Right cardiac atrium (tissue), 5 donors: ENCODE results near the gene ATMIN. TPM values are rescaled to one million over a fixed set of nuclear protein-coding genes. Genes with fewer than 3 reads are reported as not detected.

ENCODE experiments used
- ATAC-seq, 2 donors: fragments of 200-7000 bp; cut with Tn5 transposase; one replicate each; pipeline versions ENCODE4 v1.8.0 to v1.9.1; 2020; ENCODE audit warnings: moderate library complexity in 2 of 2, mild to moderate bottlenecking in 1 of 2
- DNase-seq, 3 donors: peaks; one replicate each; pipeline ENCODE4 v3.0.0-alpha.2; 2020
- H3K27ac ChIP-seq: one replicate; pipeline ENCODE4 v1.5.1; 2013; ENCODE audit warnings: mild to moderate bottlenecking, low read length, control low read depth, moderate library complexity
- H3K27me3 ChIP-seq: one replicate; pipeline ENCODE4 v1.6.1; 2013; ENCODE audit not compliant: control insufficient read depth, insufficient read depth
- H3K4me1 ChIP-seq: one replicate; pipeline ENCODE4 v1.6.1; 2013; ENCODE audit warnings: low read length; ENCODE audit not compliant: control insufficient read depth, insufficient read depth
- H3K4me3 ChIP-seq: one replicate; pipeline ENCODE4 v1.5.1; 2013; ENCODE audit warnings: low read length, control low read depth
- H3K9me3 ChIP-seq: one replicate; pipeline ENCODE4 v1.6.1; 2013; ENCODE audit warnings: low read length; ENCODE audit not compliant: control insufficient read depth
- WGBS: extraction: QIAGEN DNeasy Blood & Tissue Kit; methylation state at CpG from one replicate; pipeline ENCODE4 v1.1.7; 2013; 5-methylcytosine and 5-hydroxymethylcytosine counted together
- intact Hi-C, 4 donors: fragments of 100-400 bp; cut with DNase I; formaldehyde crosslinking; loops; one replicate each; pipeline versions ENCODE4 v1.11.0 to v1.14.0; 2022 to 2023
- polyA plus RNA-seq: library from polyadenylated mRNA; stranded (reverse); fragments of 200-250 nt; gene quantifications from one replicate; pipeline ENCODE4 v1.2.3, GENCODE V29; 2013
- total RNA-seq, 4 donors: library from RNA; stranded (reverse); fragmentation: NEBNext Ultra II Directional; extraction: Animal tissue kit (Norgen Biotek cat#: 25700); gene quantifications; one replicate each; pipeline ENCODE4 v1.2.1, GENCODE V29; 2021
- donor health status: healthy with polysubstance abuse.
- donor health status: DM: no; HTN: yes; CAD: no.
- donor health status: DM: no; HTN: no; CAD: no.
- donor health status: DM: no; HTN: yes; CAD: no; lungs with severe emphysema.
- donor health status: DM: yes; HTN: yes; CAD: no.

Gene ATMIN
- total and polyA plus RNA-seq, 5 donors: 9.4 to 25.7 (median 21.0) TPM

GRCh38 chr16:81071805-81072204, 36.2 kb downstream of the ATMIN start:
- WGBS: 82% methylated on average over 4 of the region's 4 CpGs
- no peaks in the 10 kb centered on the region for H3K9me3 ChIP-seq
- no peak overlapping the region for H3K4me3 ChIP-seq
- no peak overlapping the region for H3K27ac ChIP-seq
- H3K4me1 ChIP-seq: no peaks in the 10 kb centered on the region
- DNase-seq: no peak
- no peak for ATAC-seq
- H3K27me3 ChIP-seq: no peaks in the 10 kb centered on the region
- intact Hi-C loops: no loop called here

- intact Hi-C loops: no loop called here
- H3K27ac ChIP-seq: no peak overlapping the region
- ATAC-seq: no peak
- H3K4me1 ChIP-seq: no peaks in the 10 kb centered on the region
- H3K4me3 ChIP-seq: no peak overlapping the region
- H3K9me3 ChIP-seq: no peaks in the 10 kb centered on the region
- no peak for DNase-seq
- WGBS: 71% methylated on average over 5 of the region's 5 CpGs
- H3K27me3 ChIP-seq: no peaks in the 10 kb centered on the region
These were observed 38.1 kb downstream of the ATMIN start for GRCh38 chr16:81073560-81074330.

- DNase-seq (peak; percentile 89 to 94 (median 93)), ATAC-seq (peak; percentile 96)
- intact Hi-C loops: no loop called here
- WGBS: under 1% methylated on average over 27 of the region's 27 CpGs
- Histone ChIP-seq H3K27me3 (no peaks in the 10 kb centered on the region), H3K9me3 (no peaks in the 10 kb centered on the region), H3K4me3 (peak overlapping the region; percentile 53), H3K4me1 (no peaks in the 10 kb centered on the region), H3K27ac (peak overlapping the region; percentile 88)
These were observed 41.0 kb downstream of the ATMIN start for GRCh38 chr16:81076566-81077075.

GRCh38 chr16:81077076-81077940, 41.7 kb downstream of the ATMIN start, which contains the start of gene C16orf46:
Gene C16orf46 (minus strand): TSS chr16:81077238. CDS start chr16:81063955, 13,283 bp downstream.
- ATAC-seq: peak; percentile 99
- DNase-seq: peak; percentile 97 to 99 (median 99)
- intact Hi-C loops: no loop called here
- H3K27ac ChIP-seq: peak within 1 kb of the TSS; percentile 88
- H3K4me3 ChIP-seq: peak within 1 kb of the TSS; percentile 53
- 11% methylated on average over 59 of the region's 59 CpGs for WGBS
- H3K27me3 ChIP-seq: no peaks in the 10 kb centered on the region
- H3K9me3 ChIP-seq: no peaks in the 10 kb centered on the region
- H3K4me1 ChIP-seq: no peaks in the 10 kb centered on the region

GRCh38 chr16:81080233-81080632, 44.6 kb downstream of the ATMIN start:
- WGBS: 80% methylated on average over 1 of the region's 1 CpG
- Histone ChIP-seq H3K4me3 (no peak overlapping the region), H3K27ac (no peak overlapping the region), H3K4me1 (no peaks in the 10 kb centered on the region), H3K9me3 (no peaks in the 10 kb centered on the region), H3K27me3 (no peaks in the 10 kb centered on the region)
- intact Hi-C loops: no loop called here
- ATAC-seq (no peak), DNase-seq (no peak)

GRCh38 chr16:81081014-81081413, 45.4 kb downstream of the ATMIN start:
- Histone ChIP-seq H3K4me1 (no peaks in the 10 kb centered on the region), H3K4me3 (no peak overlapping the region), H3K27me3 (no peaks in the 10 kb centered on the region), H3K9me3 (no peaks in the 10 kb centered on the region), H3K27ac (no peak overlapping the region)
- WGBS: 95% methylated on average over 4 of the region's 4 CpGs
- DNase-seq (no peak), ATAC-seq (no peak)
- intact Hi-C loops: no loop called here

GRCh38 chr16:81088836-81089235, 53.2 kb downstream of the ATMIN start:
- Histone ChIP-seq H3K27ac (no peak overlapping the region), H3K4me3 (no peak overlapping the region), H3K4me1 (no peaks in the 10 kb centered on the region), H3K27me3 (no peaks in the 10 kb centered on the region), H3K9me3 (no peaks in the 10 kb centered on the region)
- 97% methylated on average over 5 of the region's 5 CpGs for WGBS
- no peak for ATAC-seq
- intact Hi-C loops: no loop called here
- no peak for DNase-seq

- Histone ChIP-seq H3K4me1 (no peaks in the 10 kb centered on the region), H3K4me3 (peak overlapping the region; percentile 17), H3K27ac (no peak overlapping the region), H3K27me3 (no peaks in the 10 kb centered on the region), H3K9me3 (no peaks in the 10 kb centered on the region)
- intact Hi-C loops: no loop called here
- WGBS: 72% methylated on average over 21 of the region's 21 CpGs
- ATAC-seq: no peak
- no peak for DNase-seq
These were observed 59.2 kb downstream of the ATMIN start for GRCh38 chr16:81094771-81095251.

- intact Hi-C loops: no loop called here
- WGBS: under 1% methylated on average over 22 of the region's 22 CpGs
These were observed 60.0 kb downstream of the ATMIN start for GRCh38 chr16:81095653-81095952.

GRCh38 chr16:81095953-81096714, 60.5 kb downstream of the ATMIN start, which contains the start of gene GCSH:
Gene GCSH (minus strand): TSS chr16:81096395. CDS start chr16:81096278, 117 bp downstream.
- WGBS: 2% methylated on average over 75 of the region's 83 CpGs
- peak; percentile 100 for DNase-seq
- H3K9me3 ChIP-seq: no peaks in the 10 kb centered on the region

More at GRCh38 chr16:81095653-81095952, 60.0 kb downstream of the ATMIN start:
- Histone ChIP-seq H3K9me3 (no peaks in the 10 kb centered on the region), H3K27me3 (no peaks in the 10 kb centered on the region), H3K4me1 (no peaks in the 10 kb centered on the region), H3K27ac (peak overlapping the region; percentile 53), H3K4me3 (peak overlapping the region; percentile 58)
- no peak for ATAC-seq
- DNase-seq: no peak

More at GRCh38 chr16:81095953-81096714, 60.5 kb downstream of the ATMIN start, which contains the start of gene GCSH:
- Histone ChIP-seq H3K4me3 (peak within 1 kb of the TSS; percentile 58), H3K4me1 (no peaks in the 10 kb centered on the region), H3K27me3 (no peaks in the 10 kb centered on the region), H3K27ac (peak within 1 kb of the TSS; percentile 53)
- intact Hi-C loops: no loop called here
- peak; percentile 100 for ATAC-seq
